WERI-Rb-1 (cell line): Measurements from ENCODE around the gene IL19.

ENCODE experiments used
- DNase-seq: peaks from one replicate; pipeline ENCODE4 v3.0.0-alpha.2; 2020
- H3K27ac ChIP-seq: fragments of 250-450 bp; sonication (Bioruptor Pico); 2 replicates; pipeline ENCODE4 v1.5.1; 2020; ENCODE audit warnings: mild to moderate bottlenecking, moderate library complexity
- H3K27me3 ChIP-seq: fragments of 250-450 bp; sonication (Bioruptor Pico); 2 replicates; pipeline ENCODE4 v1.5.1; 2021; ENCODE audit warnings: mild to moderate bottlenecking, low read depth, moderate library complexity; ENCODE audit not compliant: insufficient read depth, severe bottlenecking
- H3K36me3 ChIP-seq: fragments of 250-450 bp; sonication (Bioruptor Pico); 2 replicates; pipeline ENCODE4 v1.5.1; 2020; ENCODE audit warnings: mild to moderate bottlenecking, moderate library complexity
- H3K4me3 ChIP-seq: 2 replicates; pipeline ENCODE4 v1.5.1; 2011; ENCODE audit warnings: low read depth, mild to moderate bottlenecking, control low read depth, low read length
- H3K9me3 ChIP-seq: fragments of 250-450 bp; sonication (Bioruptor Pico); 2 replicates; pipeline ENCODE4 v1.5.1; 2021; ENCODE audit warnings: mild to moderate bottlenecking, moderate library complexity; ENCODE audit not compliant: severe bottlenecking
- TF ChIP-seq, protein P1 (sequence below): IDR thresholded peaks from 2 replicates; pipeline ENCODE4 v1.5.1; 2011; ENCODE audit warnings: low read depth, mild to moderate bottlenecking, control low read depth, inconsistent platforms, low read length

IL19 gene

DNA sequence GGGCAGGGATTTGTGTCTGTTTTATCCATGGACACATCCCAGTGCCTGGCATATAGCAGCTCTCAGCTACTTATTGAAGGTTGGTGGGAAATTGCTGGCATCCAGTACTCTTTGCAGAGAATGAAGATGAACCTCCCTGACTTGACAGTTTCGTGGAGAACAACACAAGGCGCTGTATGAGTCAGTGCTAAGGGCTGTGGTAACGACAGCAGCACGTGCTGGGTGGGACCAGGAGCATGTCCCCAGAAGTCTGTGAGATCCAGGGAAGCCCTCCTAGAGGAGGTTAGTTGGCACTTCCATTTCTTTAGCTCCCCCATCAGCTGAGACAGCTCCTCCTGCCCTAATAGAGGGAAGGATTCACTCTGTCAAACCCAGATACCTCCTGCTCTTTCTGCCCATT lies 25.9 kb upstream of the IL19 start:
- Histone ChIP-seq H3K36me3 (no peaks in the 10 kb centered on the region), H3K27ac (no peak overlapping the region), H3K9me3 (no peaks in the 10 kb centered on the region), H3K4me3 (no peak overlapping the region), H3K27me3 (no peaks in the 10 kb centered on the region)
- DNase-seq: peak; percentile 12
- TF ChIP-seq, protein P1, sequence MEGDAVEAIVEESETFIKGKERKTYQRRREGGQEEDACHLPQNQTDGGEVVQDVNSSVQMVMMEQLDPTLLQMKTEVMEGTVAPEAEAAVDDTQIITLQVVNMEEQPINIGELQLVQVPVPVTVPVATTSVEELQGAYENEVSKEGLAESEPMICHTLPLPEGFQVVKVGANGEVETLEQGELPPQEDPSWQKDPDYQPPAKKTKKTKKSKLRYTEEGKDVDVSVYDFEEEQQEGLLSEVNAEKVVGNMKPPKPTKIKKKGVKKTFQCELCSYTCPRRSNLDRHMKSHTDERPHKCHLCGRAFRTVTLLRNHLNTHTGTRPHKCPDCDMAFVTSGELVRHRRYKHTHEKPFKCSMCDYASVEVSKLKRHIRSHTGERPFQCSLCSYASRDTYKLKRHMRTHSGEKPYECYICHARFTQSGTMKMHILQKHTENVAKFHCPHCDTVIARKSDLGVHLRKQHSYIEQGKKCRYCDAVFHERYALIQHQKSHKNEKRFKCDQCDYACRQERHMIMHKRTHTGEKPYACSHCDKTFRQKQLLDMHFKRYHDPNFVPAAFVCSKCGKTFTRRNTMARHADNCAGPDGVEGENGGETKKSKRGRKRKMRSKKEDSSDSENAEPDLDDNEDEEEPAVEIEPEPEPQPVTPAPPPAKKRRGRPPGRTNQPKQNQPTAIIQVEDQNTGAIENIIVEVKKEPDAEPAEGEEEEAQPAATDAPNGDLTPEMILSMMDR: no peak

DNA sequence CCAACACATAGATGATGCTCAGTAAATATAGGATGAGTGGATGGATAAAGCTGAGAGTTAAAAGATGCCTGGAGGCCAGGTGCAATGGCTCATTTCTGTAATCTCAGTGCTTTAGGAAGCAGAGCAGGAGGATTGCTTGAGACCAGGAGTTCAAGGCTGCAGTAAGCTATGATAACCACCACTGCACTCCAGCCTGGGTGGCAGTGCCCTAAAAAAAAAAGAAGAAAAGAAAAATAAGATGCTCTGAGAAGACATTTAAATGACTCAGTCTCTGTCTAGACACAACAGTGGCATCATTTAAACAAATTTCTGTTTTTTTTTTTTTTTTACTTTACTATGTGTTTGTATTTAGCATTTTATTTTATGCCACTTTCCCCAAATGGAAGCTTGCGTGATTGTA lies 25.3 kb upstream of the IL19 start:
- DNase-seq: no peak
- no peaks in the 10 kb centered on the region for H3K27me3 ChIP-seq
- no peaks in the 10 kb centered on the region for H3K36me3 ChIP-seq
- H3K27ac ChIP-seq: no peak overlapping the region
- no peaks in the 10 kb centered on the region for H3K9me3 ChIP-seq
- TF ChIP-seq, protein P1: no peak
- no peak overlapping the region for H3K4me3 ChIP-seq

GRCh38 chr1:206748348-206749030 lies 22.1 kb upstream of the IL19 start:
- H3K9me3 ChIP-seq: no peaks in the 10 kb centered on the region
- TF ChIP-seq, protein P1: no peak
- no peaks in the 10 kb centered on the region for H3K36me3 ChIP-seq
- DNase-seq: no peak
- peaks cover 3% of the 10 kb centered on the region for H3K27me3 ChIP-seq
- H3K27ac ChIP-seq: no peak overlapping the region; the same call in 1 of the 2 replicates
- no peak overlapping the region for H3K4me3 ChIP-seq

DNA sequence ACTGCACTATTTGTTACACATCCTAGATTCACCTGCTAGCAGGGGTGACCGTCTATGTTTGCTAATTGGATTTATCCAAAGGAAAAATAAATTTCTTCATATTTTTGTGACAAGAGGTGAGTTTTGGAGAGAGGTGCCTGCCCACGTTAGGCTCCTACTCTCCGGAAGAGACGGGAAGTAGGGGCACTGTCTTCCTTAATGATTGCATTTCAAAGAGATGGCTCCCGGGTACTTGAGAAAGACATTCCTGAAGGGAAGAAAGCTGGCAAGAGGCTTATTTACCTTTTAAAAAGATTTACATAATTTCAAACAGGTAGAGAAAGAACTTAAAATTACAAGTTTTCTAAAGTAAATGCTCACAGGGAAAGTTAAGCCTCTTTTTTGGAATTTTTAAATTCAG lies 18.7 kb upstream of the IL19 start:
- H3K36me3 ChIP-seq: no peaks in the 10 kb centered on the region

GRCh38 chr1:206752481-206752880 lies 18.1 kb upstream of the IL19 start:
- TF ChIP-seq, protein P1: no peak
- H3K36me3 ChIP-seq: no peaks in the 10 kb centered on the region
- DNase-seq: no peak
- H3K4me3 ChIP-seq: no peak overlapping the region
- peaks cover 34% of the 10 kb centered on the region for H3K27me3 ChIP-seq
- no peak overlapping the region for H3K27ac ChIP-seq
- peaks cover 6% of the 10 kb centered on the region for H3K9me3 ChIP-seq

More for the DNA sequence above, 18.7 kb upstream of the IL19 start:
- Histone ChIP-seq H3K9me3 (peaks cover 6% of the 10 kb centered on the region), H3K27me3 (peaks cover 29% of the 10 kb centered on the region), H3K4me3 (no peak overlapping the region), H3K27ac (no peak overlapping the region)
- TF ChIP-seq, protein P1: no peak
- DNase-seq: no peak

GRCh38 chr1:206753141-206753540 lies 17.4 kb upstream of the IL19 start:
- no peak for DNase-seq
- TF ChIP-seq, protein P1: no peak
- Histone ChIP-seq H3K36me3 (no peaks in the 10 kb centered on the region), H3K27ac (no peak overlapping the region), H3K4me3 (no peak overlapping the region), H3K27me3 (peaks cover 41% of the 10 kb centered on the region), H3K9me3 (peaks cover 9% of the 10 kb centered on the region)
